Muscle of back (tissue), 11 donors: ENCODE measurements around the gene UBAP1. TPM values are rescaled to one million over a fixed set of nuclear protein-coding genes. Genes with fewer than 3 reads are reported as not detected.
"Not testable (repeated sequence)": the region's sequence is repeated elsewhere in the genome, so short reads cannot be mapped to it uniquely, and the experiment has no call there.

Experiments used
- DNase-seq, 3 donors: peaks; one replicate each; pipeline versions ENCODE4 v3.0.0 to v3.0.0-alpha.2; 2013
- polyA plus RNA-seq, 10 donors: library from polyadenylated mRNA; unstranded; fragments of 120-200 nt; gene quantifications; one replicate each; pipeline ENCODE4 v1.2.1, GENCODE V29; 2013; ENCODE audit not compliant: insufficient read length in 10 of 10

UBAP1 gene
- polyA plus RNA-seq, 10 donors = 32.8 to 45.0 (median 36.9) TPM

DNA sequence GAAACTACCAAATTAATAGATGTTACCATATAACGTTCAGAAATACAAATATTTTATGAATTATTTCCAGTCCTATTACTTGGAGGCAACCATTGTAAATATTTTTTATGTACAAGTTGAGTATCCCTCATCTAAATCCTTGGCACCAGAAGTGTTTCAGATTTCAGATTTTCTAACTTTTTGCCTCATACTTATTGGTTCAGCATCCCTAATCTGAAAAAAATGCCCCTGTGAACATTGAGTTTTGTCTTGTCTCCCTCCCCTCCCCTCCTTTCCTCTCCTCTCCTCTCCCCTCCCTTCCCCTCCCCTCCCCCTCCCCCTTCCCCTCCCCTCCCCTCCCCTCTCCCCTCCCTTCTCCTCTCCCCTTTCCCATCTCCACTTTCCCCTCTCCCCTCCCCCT, 40.6 kb downstream of the UBAP1 start:
- no peak for DNase-seq

DNA sequence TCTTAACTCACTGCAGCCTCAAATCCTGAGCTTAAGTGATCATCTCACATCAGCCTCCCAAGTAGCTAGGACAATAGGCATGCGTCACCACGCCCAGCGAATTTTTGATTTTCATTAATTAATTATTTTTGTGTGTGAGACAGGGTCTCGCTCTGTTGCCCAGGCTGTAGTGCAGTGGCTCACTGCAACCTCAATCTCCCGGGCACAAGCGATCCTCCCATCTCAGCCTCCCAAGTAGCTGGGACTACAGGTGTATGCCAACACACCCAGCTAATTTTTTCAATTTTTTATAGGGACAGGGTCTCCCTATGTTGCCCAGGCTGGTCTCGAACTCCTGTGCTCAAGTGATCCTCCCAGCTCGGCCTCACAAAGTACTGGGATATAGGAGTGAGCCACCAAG, 41.4 kb downstream of the UBAP1 start:
- no peak for DNase-seq

DNA sequence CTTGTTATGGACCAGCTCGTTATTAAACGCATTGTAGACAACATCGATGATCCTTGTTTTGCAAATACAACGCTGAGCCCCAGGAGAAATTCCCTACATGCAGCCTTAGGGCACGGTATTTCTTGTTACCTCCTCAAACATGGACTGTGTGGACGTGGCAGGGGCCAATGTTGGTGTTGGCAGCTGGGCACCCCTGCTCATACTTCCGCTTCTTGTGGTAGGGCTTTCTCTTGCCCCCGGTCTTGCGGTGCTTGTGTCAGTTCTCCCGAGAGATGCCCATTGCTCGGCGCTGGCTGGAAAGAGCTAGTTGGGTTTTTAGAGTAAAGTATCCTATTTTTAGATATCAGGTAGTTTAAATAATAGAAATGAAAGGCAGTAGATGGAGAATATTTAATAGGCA, 45.5 kb downstream of the UBAP1 start:
- no peak for DNase-seq

DNA sequence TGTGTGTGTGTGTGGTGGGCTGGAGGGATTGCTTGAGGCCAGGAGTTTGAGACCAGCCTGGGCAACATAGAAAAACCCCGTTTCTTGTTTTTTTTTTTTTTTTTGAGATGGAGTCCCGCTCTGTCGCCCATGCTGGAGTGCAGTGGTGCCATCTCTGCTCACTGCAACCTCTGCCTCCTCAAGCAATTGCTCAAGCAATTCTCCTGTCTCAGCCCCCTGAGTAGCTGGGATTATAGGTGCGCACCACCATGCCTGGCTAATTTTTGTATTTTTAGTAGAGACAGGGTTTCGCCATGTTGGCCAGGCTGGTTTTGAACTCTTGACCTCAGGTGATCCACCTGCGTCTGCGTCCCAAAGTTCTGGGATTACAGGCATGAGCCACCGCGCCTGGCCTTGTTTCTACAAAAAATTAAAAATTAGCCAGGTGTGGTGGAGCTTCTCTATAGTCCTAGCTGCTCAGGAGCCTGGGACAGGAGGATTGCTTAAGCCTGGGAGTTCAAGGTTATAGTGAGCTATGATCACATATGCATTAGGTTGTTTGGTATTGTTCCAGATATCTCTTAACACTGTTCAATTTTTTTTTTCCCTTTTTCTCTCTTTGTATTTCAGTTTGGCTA, 47.4 kb downstream of the UBAP1 start:
- DNase-seq = not testable (repeated sequence)

DNA sequence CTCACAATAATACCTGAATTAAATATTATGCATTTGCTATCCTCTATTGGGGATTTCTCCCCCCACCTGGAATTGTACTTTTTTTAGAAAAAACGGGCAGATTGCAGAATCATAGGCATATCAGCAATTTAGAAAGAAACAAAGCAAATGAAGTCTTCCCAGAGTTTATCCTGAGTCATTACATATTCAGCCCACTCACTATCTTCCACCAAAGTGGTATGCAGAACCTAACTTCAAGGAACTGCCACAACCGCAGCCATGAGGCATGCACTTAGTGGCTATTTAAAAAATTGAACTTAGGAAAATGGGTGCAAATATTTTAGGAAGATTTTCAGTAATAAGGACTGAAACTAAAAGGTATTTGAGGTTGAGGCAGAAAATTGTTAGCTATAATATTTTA, 48.6 kb downstream of the UBAP1 start:
- no peak for DNase-seq

DNA sequence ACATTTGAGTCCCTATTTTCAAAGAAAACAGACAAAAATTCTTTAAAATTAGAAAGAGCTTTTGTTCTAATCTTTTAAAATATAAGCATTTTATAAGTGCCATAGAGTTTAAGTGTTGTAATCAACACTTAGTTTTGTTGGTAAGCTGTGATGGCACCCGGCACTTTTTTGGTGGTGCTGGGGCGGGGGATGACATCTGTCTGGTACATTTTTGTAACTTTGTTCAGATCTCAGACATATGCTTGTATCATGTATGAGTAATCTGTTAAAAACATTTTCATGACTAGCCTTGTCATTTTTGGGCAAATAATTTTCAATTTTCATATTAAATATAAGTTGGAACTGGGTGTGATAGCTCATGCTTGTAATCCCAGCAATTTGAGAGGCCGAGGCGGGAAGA, 51.7 kb downstream of the UBAP1 start:
- DNase-seq = no peak

DNA sequence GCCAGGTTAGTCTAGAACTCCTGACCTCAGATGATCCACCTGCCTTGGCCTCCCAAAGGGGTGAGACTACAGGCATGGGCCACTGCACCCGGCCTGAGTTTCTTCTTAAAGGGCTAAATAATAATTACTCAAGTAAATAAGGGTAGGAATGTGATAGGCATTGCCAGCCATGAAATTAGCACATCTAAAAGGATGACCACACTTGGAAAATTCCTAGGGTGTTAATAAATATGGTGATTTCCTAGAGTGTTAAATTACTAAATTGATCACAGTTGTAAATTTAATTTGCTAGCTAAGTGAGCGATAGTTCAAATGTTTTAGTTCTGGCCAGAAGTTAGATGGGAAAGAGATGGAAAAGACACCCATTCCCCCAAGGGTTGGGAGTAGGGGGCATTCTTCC, 53.4 kb downstream of the UBAP1 start:
- no peak for DNase-seq

DNA sequence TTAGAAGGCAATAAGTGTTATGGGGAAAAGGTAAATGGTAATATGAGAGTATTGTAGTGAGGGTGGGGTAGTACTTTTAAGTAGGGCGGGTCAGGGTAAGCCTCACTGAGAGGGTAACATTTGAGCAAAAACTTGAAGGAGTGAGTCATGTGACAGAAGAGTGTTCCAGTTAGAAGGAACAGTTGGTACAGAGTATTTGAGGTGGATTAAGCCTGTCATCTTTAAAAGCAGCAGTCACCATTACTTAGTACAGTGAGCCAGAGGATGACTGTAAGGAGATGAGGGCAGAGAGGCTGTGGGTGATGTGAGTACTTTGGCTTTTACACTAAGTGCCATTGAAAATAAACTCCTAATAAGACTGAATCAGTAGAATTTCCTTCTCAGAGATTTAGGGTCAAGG, 54.8 kb downstream of the UBAP1 start:
- no peak for DNase-seq

DNA sequence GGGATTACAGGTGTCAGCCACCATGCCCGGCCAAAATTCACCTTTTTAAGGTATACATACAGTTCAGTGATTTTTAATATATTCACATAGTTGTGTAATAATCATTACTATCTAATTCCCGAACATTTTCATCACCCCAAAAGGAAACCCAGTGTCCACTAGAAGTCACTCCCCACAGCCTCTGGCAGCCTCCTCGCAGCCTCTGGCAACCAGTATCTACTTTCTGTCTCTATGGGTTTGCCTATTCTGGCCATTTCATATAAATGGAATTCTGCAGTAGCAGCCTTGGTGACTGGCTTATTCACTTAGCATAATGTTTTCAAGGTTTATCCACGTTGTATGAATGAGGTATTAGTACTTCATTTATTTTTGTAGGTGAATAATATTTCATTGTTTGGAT, 59.0 kb downstream of the UBAP1 start:
- DNase-seq = no peak

DNA sequence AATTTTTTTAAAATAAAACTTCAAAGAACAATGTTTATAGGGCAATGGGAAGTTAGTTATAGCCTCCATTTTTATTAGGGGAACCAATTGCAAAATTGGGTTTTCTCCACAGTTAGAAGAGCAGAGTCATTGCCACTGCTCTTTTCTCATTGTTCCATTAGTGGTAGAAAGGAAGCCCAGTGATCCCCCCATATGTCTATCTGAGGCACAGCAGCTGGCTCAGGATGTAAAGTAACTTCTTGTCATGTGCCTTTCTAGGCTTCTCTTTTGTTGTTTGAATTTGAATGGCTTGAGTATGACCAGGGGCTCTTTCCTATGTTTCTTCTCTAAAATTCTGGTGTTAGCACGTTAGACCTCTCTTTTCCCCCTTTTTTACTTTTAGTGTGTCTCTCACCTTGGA, 61.2 kb downstream of the UBAP1 start:
- DNase-seq = no peak

DNA sequence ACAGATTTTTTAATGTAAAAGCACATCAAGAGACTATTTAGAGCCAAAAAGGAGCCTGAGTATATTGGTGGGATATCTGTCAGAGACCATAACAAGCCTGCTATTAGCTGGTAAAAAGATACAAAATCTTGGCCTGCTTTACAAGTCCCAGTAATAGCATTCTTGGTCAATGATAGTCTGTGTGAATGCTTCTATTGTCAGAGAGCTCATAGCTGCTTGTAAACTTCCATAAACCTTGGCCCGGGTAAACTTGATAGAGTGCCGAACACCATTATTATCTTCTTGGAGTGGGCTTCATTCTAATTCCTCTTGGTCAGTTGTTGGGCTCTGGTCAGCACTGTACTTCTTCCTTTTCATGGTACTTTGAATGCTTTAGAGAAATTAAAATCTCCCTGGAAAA, 64.0 kb downstream of the UBAP1 start:
- DNase-seq = no peak

DNA sequence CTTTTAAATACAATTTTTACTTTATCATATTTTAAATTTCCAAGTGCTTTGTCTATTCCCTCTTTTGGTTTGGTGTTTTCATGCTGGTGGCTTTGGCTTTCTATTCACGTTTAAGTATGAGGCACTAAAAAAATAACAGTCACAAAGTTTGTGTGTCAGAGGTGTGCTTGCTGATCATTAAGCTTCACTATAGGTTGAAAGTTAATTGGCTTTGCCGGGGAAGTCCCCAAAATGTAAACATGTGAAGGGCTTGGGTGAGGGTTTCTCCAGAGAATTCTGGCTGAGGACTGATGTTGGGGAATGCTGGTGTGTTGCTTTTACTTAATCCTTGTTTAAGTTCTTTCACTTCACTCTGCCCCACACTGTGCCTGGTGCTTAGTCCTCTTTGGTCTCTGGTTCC, 66.4 kb downstream of the UBAP1 start:
- not testable (repeated sequence) for DNase-seq

DNA sequence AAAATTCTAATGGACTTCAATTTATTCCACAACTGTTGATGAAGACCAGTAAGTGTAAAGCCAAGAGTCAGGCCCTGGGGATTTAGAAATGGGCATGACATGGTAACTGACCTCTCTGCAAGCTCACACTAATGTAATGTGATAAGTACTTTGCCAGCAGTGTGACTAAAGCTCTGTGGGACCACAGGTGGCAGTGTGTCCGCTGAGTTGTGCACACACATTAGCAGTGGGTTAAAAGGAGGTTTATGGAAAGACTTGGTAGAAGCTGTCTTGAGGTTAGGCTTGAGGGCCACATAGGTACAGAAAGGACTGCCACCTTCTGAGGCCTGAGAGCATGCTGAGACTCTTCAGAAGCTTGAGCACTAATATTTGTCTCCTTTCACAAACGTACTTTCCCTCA, 67.6 kb downstream of the UBAP1 start:
- DNase-seq = no peak

DNA sequence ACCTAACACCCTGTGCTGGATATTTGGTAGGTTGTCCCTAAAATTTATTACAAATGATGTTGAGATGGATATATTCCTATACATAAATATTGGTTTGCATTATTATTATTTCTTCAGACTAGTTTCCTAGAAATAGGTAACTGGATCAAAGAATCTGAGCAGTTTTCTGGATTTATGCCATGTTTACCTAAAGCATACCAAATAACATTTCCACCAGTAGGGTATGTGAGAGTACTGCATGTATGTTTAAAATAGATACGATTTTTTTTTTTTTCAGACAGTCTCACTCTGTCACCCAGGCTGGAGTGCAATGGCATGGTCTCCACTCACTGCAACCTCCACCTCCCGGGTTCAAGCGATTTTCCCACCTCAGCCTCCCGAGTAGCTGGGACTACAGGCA, 68.9 kb downstream of the UBAP1 start:
- not testable (repeated sequence) for DNase-seq

DNA sequence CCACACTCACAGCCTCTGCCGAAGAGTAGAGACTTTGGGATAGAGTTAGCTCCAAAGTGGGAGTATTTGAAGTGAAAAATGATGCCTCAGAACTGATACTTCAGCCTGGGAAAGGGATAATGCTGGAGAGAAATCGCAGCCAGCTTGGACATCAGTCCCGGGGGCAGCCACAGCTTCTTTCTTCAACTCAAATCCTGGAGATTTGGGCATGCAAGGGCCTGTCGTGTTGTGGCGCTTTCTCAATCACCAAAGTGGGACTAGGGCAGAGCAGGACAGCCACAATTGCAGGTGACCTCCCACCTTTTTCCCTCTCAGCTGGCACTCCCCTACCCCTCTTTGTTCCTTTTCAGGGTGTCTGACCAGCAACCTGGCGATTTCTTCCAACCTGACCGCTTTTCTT, 70.4 kb downstream of the UBAP1 start:
- DNase-seq = no peak

DNA sequence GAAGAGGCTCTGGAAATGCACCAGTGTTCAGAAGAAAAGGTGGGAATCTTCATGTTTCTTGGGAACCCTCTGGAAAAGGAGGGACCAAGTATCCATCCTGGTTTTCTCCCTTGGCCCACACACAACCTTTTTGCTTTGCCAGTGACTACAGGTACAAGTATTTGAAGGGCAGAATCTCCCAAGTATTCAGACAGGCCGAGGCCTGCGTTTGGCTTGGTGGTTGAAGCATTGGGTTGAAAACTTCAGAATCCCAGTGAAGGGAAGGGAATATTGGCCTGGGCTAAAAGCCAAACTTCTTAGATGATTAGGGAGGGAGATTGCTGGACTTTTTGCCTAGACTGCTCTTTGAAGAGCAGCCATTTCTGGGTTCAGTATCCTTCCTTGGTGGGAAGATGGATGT, 71.9 kb downstream of the UBAP1 start:
- DNase-seq = no peak

DNA sequence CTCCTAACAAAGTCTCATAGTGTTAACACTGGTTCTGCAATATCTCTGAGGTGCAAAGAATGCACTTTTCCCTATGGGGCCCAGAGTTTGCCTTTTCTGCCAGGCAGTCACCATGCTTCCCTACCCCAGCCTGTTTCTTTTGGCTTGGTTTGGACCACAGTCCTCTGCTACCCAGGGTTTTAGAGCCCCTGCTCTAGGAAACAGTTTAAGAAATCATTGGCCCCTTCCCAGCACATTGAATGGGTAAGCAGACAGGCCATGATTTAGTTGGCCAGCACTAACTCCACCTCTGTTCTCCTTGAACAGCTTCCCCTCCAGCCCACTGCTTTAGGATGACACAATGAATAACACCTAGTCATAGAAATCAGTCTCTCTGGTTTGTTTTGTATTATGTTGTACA, 73.2 kb downstream of the UBAP1 start:
- DNase-seq = no peak

DNA sequence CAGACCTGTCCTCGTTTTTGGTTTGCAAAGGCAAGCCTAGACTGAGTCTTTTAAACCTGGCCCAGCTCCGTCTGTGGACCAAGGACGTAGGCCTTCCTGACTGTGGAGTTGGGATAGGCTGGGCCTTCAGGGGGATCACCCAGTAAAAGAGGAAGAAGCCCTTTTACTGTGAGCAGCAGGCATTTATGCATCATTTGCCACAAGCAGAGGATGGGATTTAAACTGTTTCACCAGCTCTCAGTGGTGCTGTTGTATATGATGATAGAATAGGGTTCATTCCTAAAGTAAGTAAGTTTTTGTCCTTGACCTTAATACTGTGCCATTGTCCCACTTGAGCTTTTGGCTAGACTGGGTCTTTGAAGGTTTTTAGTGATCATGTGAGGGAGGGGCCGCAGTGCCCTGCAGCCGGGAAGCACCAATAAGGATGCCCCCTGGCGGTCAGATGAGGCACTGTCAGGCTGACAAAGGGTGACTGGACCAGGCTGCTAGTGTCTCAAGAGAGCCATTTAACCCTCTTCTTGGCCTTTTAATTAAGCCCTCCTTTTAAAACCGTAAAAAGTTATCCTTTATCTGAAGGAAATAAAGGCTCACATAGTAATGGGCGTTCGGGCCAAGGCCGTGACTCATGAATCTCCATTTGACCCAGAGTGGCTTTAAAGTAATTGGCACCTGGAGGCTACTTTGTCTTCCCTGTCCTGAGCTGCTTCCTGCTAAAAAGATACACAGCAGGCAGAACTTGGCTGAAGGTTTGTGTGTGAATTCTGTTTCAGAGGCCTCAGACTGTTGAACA, 74.0 kb downstream of the UBAP1 start:
- DNase-seq = peak in 2 of 3 donors; percentile 55 to 58

DNA sequence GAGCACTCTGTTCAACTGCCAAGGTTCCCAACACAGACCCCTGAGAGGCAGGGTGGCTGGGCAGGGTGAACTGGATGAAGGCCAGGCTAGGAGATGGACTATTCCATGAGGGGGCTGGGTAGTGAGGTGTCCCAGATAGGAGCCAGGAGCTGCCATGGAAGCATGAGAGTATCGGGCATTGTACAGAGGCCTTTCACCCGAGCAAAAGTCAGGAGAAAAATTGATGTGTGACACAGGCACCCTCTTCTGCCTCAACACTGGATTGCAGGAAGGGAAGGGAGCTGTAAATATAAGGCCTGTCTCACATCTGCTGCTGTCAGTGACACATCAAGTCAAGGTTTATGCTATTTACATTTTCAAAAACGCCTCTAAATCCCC, 74.6 kb downstream of the UBAP1 start:
- peak in 2 of 3 donors; percentile 38 to 67 for DNase-seq

DNA sequence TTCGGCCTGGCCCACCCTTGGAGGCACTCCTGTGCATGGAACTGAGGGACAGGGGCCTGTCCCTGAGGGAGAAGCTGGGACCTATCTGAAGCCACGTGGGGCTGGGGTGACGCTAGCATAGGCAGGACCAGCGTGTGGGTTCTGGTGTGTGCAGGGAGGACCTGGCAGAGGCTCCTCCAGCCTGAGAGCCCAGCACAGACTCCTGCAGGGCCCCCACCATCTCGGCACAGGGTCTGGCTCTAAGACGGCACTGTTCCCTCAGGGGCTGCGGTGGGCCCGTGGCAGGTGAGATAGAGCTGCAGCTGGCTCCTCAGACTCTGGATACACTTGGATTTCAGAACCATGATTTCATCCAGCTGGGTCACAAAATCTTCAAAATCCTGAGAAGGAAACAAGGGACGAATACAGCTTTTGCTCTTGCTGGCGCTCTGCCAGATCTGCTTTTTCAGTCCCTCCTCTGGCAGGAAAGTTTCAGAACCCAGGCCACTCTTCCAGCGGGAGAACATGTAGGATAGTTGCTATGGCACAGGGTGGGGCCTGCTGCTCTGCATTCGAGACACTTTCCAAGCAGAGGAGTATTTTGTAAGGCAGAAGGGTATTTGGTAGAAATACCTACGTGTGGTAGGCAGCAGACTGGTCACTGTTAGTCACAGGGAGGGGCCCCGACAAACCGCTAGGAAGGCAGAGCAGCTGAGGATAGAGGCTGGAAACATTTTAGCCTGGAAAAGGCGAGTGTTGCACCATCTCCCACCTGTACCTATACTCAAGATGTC, 75.5 kb downstream of the UBAP1 start:
- DNase-seq = peak in 2 of 3 donors; percentile 40 to 60

DNA sequence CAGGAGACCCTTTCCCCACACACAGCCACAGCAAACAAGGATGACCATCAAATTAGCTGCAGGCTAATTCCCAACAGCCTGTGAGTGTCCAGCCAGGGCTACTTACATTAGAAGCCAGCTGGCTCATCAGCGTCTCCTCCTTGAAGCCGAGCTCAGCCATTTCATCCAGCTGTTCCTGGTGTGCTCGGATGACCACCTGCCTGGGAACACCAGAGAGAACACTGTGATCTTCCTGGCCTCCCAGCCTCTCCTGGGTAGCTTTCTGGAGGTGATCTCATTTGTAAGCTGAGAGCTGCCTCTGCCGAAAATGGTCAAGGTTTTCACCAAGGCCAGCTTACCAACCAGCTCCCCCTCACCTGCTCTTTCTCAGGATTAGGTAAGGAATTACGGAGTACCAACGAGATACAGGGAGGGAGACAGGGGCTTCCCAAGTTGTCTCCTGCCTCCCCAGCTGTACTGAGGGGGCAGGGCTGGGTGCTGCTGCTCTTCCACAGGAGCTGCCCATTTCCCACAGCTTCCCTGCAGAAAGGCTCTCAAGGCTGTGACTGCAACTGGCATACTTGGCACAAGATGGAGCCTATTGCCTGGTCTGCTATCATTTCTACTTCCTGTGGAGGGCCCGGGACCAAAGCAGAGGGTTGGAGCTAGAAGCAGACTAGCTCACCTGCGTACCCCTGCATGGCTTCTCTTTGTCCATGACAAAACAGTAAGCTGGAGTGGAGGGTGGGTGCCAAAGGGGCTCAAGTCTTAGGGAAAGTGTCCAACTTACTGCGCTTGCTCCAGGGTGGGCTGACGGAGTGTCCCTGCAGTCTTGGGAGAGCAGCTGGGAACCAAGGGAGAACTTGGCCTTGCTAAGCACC, 76.4 kb downstream of the UBAP1 start:
- peak in 1 of 3 donors; percentile 41 for DNase-seq

DNA sequence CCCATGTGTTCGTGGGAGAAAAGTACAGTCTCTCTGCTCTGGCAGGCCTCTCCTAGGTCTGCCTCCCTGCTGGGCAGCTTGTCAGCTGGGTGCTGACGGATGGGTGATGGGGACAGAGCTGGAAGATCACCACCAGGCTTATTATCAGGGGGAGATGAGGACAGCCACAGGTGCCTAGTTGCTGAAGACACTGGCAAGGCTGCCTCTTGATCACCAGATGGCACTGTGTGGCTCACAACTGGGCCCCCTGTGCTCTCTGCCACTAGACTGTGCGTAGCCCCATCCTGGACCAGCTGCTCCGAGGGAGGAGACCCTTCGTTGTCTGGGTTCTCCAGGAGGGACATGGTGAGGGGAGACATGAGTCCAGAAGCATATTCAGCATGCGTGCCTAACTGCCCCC, 77.3 kb downstream of the UBAP1 start:
- DNase-seq = no peak
